Panc1 (cell line): Measurements from ENCODE around the gene EFL1.
"Not testable (repeated sequence)": the region's sequence is repeated elsewhere in the genome, so short reads cannot be mapped to it uniquely, and the experiment has no call there.

Experiments used
- CTCF ChIP-seq: fragments of 450-650 bp; IDR thresholded peaks from 2 replicates; pipeline ENCODE4 v1.5.1; 2017; ENCODE audit warnings: mild to moderate bottlenecking
- POLR2AphosphoS5 ChIP-seq: IDR thresholded peaks from 2 replicates; pipeline ENCODE4 v1.6.1; 2012; ENCODE audit warnings: mild to moderate bottlenecking, low read depth, low read length, moderate library complexity
- REST ChIP-seq, 2 experiments: IDR thresholded peaks; 2 replicates each; pipeline ENCODE4 v1.6.1; 2011 to 2012; ENCODE audit warnings: low read depth in 2 of 2, control low read depth in 1 of 2, low read length in 1 of 2, mild to moderate bottlenecking in 1 of 2, moderate library complexity in 1 of 2; ENCODE audit not compliant: insufficient read depth in 1 of 2
- SIN3A ChIP-seq: IDR thresholded peaks from 2 replicates; pipeline ENCODE4 v1.6.1; 2012; ENCODE audit warnings: low read depth, mild to moderate bottlenecking, low read length, moderate library complexity, borderline replicate concordance; ENCODE audit not compliant: insufficient read depth
- TCF7L2 ChIP-seq: IDR thresholded peaks from 2 replicates; pipeline ENCODE4 v1.6.1; 2011; ENCODE audit warnings: mild to moderate bottlenecking, low read depth, low read length, inconsistent platforms

GRCh38 chr15:82192394-82192793 is 70.1 kb downstream of the EFL1 start:
- TF ChIP-seq CTCF; SIN3A; POLR2AphosphoS5; REST (IDR thresholded peaks at IDR 0.05; ENCODE audit: insufficient read depth in 1 of 2, low read depth in 2 of 2, low read length in 1 of 2); TCF7L2: not testable (repeated sequence)
